Lower leg skin (tissue), 4 donors: Measurements from ENCODE around the gene OR8D4. TPM values are rescaled to one million over a fixed set of nuclear protein-coding genes. Genes with fewer than 3 reads are reported as not detected.
"Not testable (repeated sequence)": the region's sequence is repeated elsewhere in the genome, so short reads cannot be mapped to it uniquely, and the experiment has no call there.

Experiments used
- DNase-seq, 2 donors: peaks; one replicate each; pipeline ENCODE4 v3.0.0-alpha.2; 2019; ENCODE audit warnings: low spot score in 2 of 2
- H3K4me3 ChIP-seq: fragments of 200-600 bp; sonication (generic); 2 replicates; pipeline ENCODE4 v1.5.1; 2017; ENCODE audit warnings: mild to moderate bottlenecking, low read depth; ENCODE audit not compliant: poor library complexity, severe bottlenecking
- CTCF ChIP-seq, 3 donors: fragments of 450-650 bp; IDR thresholded peaks; one replicate each; pipeline ENCODE4 v1.5.1; 2016; ENCODE audit warnings: antibody characterized with exemption in 3 of 3, mild to moderate bottlenecking in 3 of 3, moderate library complexity in 2 of 3
- POLR2A ChIP-seq, 2 donors: fragments of 450-650 bp; IDR thresholded peaks; one replicate each; pipeline ENCODE4 v1.6.1; 2016 to 2017; ENCODE audit warnings: antibody characterized with exemption in 2 of 2, mild to moderate bottlenecking in 1 of 2, moderate library complexity in 1 of 2
- WGBS, 2 donors: methylation state at CpG; one replicate each; pipeline ENCODE4 v1.1.5; 2018; 5-methylcytosine and 5-hydroxymethylcytosine counted together
- intact Hi-C: fragments of 100-400 bp; cut with DNase I; formaldehyde crosslinking; loops from one replicate; pipeline ENCODE4 v1.15.0; 2023; ENCODE audit warnings: low total_unique reads
- total RNA-seq, 4 donors: library from RNA; depleted of rRNA; stranded (reverse); fragments of >200 nt; gene quantifications; one replicate each; pipeline ENCODE4 v1.1.0, GENCODE V29; 2016

Gene OR8D4
- total RNA-seq, result under 1 TPM in 1 of 4 donors, not detected in 3; 0.06 TPM

DNA sequence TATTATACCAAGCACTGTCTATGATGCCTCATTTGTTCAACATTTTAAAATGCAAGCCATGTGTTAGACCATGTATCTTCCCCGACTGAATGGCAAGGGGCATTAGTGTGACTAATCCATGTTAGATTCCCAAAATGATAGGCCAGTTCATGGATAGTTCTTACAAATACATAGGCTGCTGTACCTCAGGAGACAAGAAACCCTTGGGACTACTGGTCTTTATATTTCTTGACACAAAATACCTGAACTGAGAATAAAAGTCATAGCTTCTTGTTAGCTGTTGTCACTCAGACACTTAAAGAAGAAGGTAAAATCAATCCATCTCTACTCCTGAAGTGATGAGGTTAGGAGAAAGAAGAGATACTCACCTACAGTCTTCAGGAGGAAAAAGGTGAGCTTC lies at the start of gene OR8D4:
Gene OR8D4, plus strand, starts transcription at position 301 of the 400 bp plus-strand sequence. CDS start 4,265 bp downstream, outside the sequence.
- intact Hi-C loops, result no loop called here

DNA sequence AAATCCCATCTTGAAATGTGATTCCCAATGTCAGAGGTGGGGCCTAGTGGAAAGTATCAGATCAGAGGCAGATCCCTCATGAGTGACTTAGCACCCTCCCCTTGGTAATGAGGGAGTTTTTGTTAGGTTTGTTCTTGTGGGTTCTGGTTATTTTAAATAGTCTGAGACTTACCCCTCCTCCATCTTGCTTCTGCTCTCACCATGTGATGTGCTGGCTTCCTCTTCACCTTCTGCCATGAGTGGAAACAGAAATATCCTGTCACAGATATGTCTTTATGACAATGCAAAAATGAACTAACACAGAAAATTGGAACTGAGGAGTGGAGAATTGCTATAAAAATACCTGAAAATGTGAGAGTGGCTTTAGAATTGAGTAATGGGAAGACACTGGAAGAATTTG lies 49.6 kb upstream of the OR8D4 start:
- no peak for DNase-seq
- no peak overlapping the region for H3K4me3 ChIP-seq
- intact Hi-C loops, result no loop called here
- no peak for TF ChIP-seq CTCF (IDR thresholded peaks at IDR 0.05)
- TF ChIP-seq POLR2A (IDR thresholded peaks at IDR 0.05), result no peak

More for the DNA sequence above, at the start of gene OR8D4:
- no peak for DNase-seq
- H3K4me3 ChIP-seq, result no peak within 1 kb of the TSS
- TF ChIP-seq CTCF (IDR thresholded peaks at IDR 0.05) (no peak), POLR2A (IDR thresholded peaks at IDR 0.05) (no peak)
- WGBS, 2 donors, result 81 to 100% methylated on average over 1 of the region's 1 CpG

DNA sequence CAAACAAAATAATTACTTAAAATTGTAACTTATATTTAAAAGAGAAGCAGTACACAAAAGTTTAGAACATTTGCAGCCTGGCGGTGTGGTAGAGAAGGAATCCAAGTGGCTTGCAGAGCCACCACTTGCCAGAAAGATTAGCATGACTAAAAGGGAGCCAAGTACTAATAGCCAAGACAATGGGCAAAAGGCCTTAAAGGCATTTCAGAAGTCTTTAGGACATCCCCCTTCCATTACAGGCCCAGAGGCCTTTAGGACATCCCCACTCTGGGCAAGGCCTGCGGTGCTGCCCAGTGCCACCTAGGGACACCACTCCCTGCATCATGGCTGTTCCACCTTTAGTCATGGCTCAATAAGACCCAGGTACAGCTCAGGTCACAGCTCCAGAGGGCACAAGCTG lies 48.9 kb upstream of the OR8D4 start:
- no peak for TF ChIP-seq CTCF (IDR thresholded peaks at IDR 0.05)
- TF ChIP-seq POLR2A (IDR thresholded peaks at IDR 0.05), result no peak
- intact Hi-C loops, result no loop called here
- WGBS, 2 donors, result 80 to 87% methylated on average over 2 of the region's 2 CpGs
- no peak overlapping the region for H3K4me3 ChIP-seq
- DNase-seq, result no peak

- 84 to 90% methylated on average over 2 of the region's 2 CpGs for WGBS, 2 donors
- TF ChIP-seq CTCF (IDR thresholded peaks at IDR 0.05), result no peak
- no peak for TF ChIP-seq POLR2A (IDR thresholded peaks at IDR 0.05)
- DNase-seq, result no peak
- intact Hi-C loops, result no loop called here
- no peak overlapping the region for H3K4me3 ChIP-seq
Measured at GRCh38 chr11:123856444-123856843, 45.5 kb upstream of the OR8D4 start.

GRCh38 chr11:123859731-123860130 lies 42.2 kb upstream of the OR8D4 start:
- intact Hi-C loops, result no loop called here
- 47 to 59% methylated on average over 2 of the region's 2 CpGs for WGBS, 2 donors
- TF ChIP-seq POLR2A (IDR thresholded peaks at IDR 0.05), result no peak
- no peak for TF ChIP-seq CTCF (IDR thresholded peaks at IDR 0.05)
- no peak overlapping the region for H3K4me3 ChIP-seq
- no peak for DNase-seq

GRCh38 chr11:123865293-123865692 lies 36.7 kb upstream of the OR8D4 start:
- 37 to 38% methylated on average over 7 of the region's 7 CpGs for whole genome bisulfite sequencing, 2 donors
- H3K4me3 ChIP-seq, DNase-seq, intact Hi-C loops: not testable (repeated sequence)

DNA sequence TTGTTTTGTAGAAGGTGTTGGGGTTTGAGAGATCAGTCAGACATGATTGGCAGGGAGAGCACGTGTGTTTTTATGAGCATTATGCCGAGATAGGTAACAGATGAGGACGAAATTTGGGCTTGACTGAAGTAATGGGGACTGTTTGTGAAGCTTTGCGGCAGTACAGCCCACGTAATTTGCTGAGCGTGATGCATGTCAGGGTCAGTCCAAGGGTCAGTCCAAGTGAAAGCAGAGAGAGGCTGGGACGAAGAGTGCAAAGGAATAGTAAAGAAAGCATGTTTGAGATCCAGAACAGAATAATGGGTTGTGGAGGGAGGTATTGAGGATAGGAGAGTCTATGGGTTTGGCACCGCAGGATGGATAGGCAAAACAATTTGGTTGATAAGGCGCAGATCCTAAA lies 34.2 kb upstream of the OR8D4 start:
- H3K4me3 ChIP-seq, DNase-seq, intact Hi-C loops: not testable (repeated sequence)
- 61 to 76% methylated on average over 9 of the region's 9 CpGs for WGBS, 2 donors
